ENCODE data around the gene HCAR2.

GRCh38 chr12:122687086-122687485 lies 16.1 kb downstream of the HCAR2 start:
- TF ChIP-seq, protein P1, sequence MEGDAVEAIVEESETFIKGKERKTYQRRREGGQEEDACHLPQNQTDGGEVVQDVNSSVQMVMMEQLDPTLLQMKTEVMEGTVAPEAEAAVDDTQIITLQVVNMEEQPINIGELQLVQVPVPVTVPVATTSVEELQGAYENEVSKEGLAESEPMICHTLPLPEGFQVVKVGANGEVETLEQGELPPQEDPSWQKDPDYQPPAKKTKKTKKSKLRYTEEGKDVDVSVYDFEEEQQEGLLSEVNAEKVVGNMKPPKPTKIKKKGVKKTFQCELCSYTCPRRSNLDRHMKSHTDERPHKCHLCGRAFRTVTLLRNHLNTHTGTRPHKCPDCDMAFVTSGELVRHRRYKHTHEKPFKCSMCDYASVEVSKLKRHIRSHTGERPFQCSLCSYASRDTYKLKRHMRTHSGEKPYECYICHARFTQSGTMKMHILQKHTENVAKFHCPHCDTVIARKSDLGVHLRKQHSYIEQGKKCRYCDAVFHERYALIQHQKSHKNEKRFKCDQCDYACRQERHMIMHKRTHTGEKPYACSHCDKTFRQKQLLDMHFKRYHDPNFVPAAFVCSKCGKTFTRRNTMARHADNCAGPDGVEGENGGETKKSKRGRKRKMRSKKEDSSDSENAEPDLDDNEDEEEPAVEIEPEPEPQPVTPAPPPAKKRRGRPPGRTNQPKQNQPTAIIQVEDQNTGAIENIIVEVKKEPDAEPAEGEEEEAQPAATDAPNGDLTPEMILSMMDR (IDR thresholded peaks at IDR 0.05), result no peak
- peak in 1 of 2 donors; percentile 11 for TF ChIP-seq POLR2A (IDR thresholded peaks at IDR 0.05)
